ENCODE results near the gene CARMIL1. TPM values are rescaled to one million over a fixed set of nuclear protein-coding genes. Genes with fewer than 3 reads are reported as not detected.

The CARMIL1 gene
- total RNA-seq, 2 experiments from 2014 or later, result 3.6 to 4.1 TPM

GRCh38 chr6:25369036-25369432 is 89.9 kb downstream of the CARMIL1 start:
- H3K4me1 Mint-ChIP-seq (ENCODE audit: low read depth), result peaks cover 73% of the 10 kb centered on the region
- POLR2A ChIA-PET, result interaction anchor here (0.6 to 1.8 kb wide), 5 partner anchors 16 to 230 kb away, joined by 3 to 7 read pairs (median 4); no protein-coding TSS in a partner anchor
- ATAC-seq, result no peak

GRCh38 chr6:25369433-25370177 is 90.4 kb downstream of the CARMIL1 start:
- Mint-ChIP-seq H3K27ac (peak overlapping the region; percentile 92), H3K9me3 (peaks cover 8% of the 10 kb centered on the region), H3K36me3 (ENCODE audit: low read depth) (peaks cover 6% of the 10 kb centered on the region), H3K27me3 (no peaks in the 10 kb centered on the region), H3K4me3 (peak overlapping the region; percentile 58), H3K4me1 (ENCODE audit: low read depth) (peaks cover 79% of the 10 kb centered on the region)
- DNase-seq (peak; percentile 51), ATAC-seq (no peak)
- POLR2A ChIA-PET, result interaction anchor here (0.6 to 1.8 kb wide), 8 partner anchors 16 to 231 kb away, joined by 3 to 8 read pairs (median 4); partner anchors contain the start of gene CARMIL1
- CTCF ChIA-PET, result interaction anchor here (0.9 to 2.0 kb wide), 11 partner anchors 9 to 121 kb away, joined by 3 to 13 read pairs (median 4); partner anchors contain the start of gene CARMIL1
- TF ChIP-seq CTCF (IDR thresholded peaks at IDR 0.05), result no peak
- intact Hi-C loops (cut with micrococcal nuclease), result loop anchor here (5.0 kb wide), 1 partner anchor 92 kb away; the partner anchor contains the start of gene CARMIL1

More at GRCh38 chr6:25369036-25369432, 89.9 kb downstream of the CARMIL1 start:
- H3K36me3 Mint-ChIP-seq (ENCODE audit: low read depth), result peaks cover 3% of the 10 kb centered on the region
- peak overlapping the region; percentile 92 for H3K27ac Mint-ChIP-seq
- peaks cover 5% of the 10 kb centered on the region for H3K9me3 Mint-ChIP-seq
- no peak for TF ChIP-seq CTCF (IDR thresholded peaks at IDR 0.05)
- intact Hi-C loops (cut with micrococcal nuclease), result loop anchor here (5.0 kb wide), 1 partner anchor 92 kb away; the partner anchor contains the start of gene CARMIL1
- no peak for DNase-seq
- CTCF ChIA-PET, result interaction anchor here (0.9 to 2.0 kb wide), 9 partner anchors 10 to 122 kb away, joined by 3 to 13 read pairs (median 4); partner anchors contain the start of gene CARMIL1
- no peak overlapping the region for H3K4me3 Mint-ChIP-seq
- H3K27me3 Mint-ChIP-seq, result no peaks in the 10 kb centered on the region

GRCh38 chr6:25370178-25371036 is 91.2 kb downstream of the CARMIL1 start:
- H3K27ac Mint-ChIP-seq, result peak overlapping the region; percentile 92
- H3K4me3 Mint-ChIP-seq, result peak overlapping the region; percentile 58
- ATAC-seq (peak; percentile 72), DNase-seq (peak; percentile 36)
- H3K36me3 Mint-ChIP-seq (ENCODE audit: low read depth), result peaks cover 6% of the 10 kb centered on the region
- TF ChIP-seq CTCF (IDR thresholded peaks at IDR 0.05), result no peak
- ChIA-PET CTCF (interaction anchor here (1.2 to 2.0 kb wide), 9 partner anchors 9 to 120 kb away, joined by 3 to 13 read pairs (median 4); partner anchors contain the start of gene CARMIL1), POLR2A (interaction anchor here (0.9 to 1.8 kb wide), 7 partner anchors 17 to 231 kb away, joined by 3 to 8 read pairs (median 5); partner anchors contain the start of gene CARMIL1)
- intact Hi-C loops (cut with micrococcal nuclease), result no loop called here
- H3K27me3 Mint-ChIP-seq, result no peaks in the 10 kb centered on the region
- peaks cover 14% of the 10 kb centered on the region for H3K9me3 Mint-ChIP-seq
- peaks cover 79% of the 10 kb centered on the region for H3K4me1 Mint-ChIP-seq (ENCODE audit: low read depth)

GRCh38 chr6:25371037-25371347 is 91.8 kb downstream of the CARMIL1 start:
- H3K27ac Mint-ChIP-seq, result peak overlapping the region; percentile 41
- H3K4me3 Mint-ChIP-seq, result peak overlapping the region; percentile 48
- peaks cover 6% of the 10 kb centered on the region for H3K36me3 Mint-ChIP-seq (ENCODE audit: low read depth)
- H3K9me3 Mint-ChIP-seq, result peaks cover 18% of the 10 kb centered on the region
- intact Hi-C loops (cut with micrococcal nuclease), result no loop called here
- ChIA-PET POLR2A (interaction anchor here (1.8 kb wide), 1 partner anchor 34 kb away, joined by 6 read pairs; no protein-coding TSS in a partner anchor), CTCF (interaction anchor here (1.2 to 2.0 kb wide), 4 partner anchors 11 to 105 kb away, joined by 3 to 10 read pairs (median 5); partner anchors contain the start of gene CARMIL1)
- peaks cover 77% of the 10 kb centered on the region for H3K4me1 Mint-ChIP-seq (ENCODE audit: low read depth)
- ATAC-seq (no peak), DNase-seq (no peak)
- no peaks in the 10 kb centered on the region for H3K27me3 Mint-ChIP-seq
- TF ChIP-seq CTCF (IDR thresholded peaks at IDR 0.05), result no peak

Data from activated CD8-positive, alpha-beta T cell treated with anti-CD3 and anti-CD28 coated beads for 36 hours (primary cell).